Uterus (tissue), 4 donors: ENCODE measurements around the gene ADCY4. TPM values are rescaled to one million over a fixed set of nuclear protein-coding genes. Genes with fewer than 3 reads are reported as not detected.

Experiments
- DNase-seq, 2 donors: peaks; one replicate each; pipeline ENCODE4 v3.0.0-alpha.2; 2019 to 2020
- H3K27ac ChIP-seq, 2 donors: fragments of 200-600 bp; sonication (generic); 1 replicate in 1 of 2; 2 replicates in 1 of 2; pipeline ENCODE4 v1.5.1; 2016 to 2018
- H3K27me3 ChIP-seq, 2 donors: fragments of 200-600 bp; sonication (generic); one replicate each; pipeline ENCODE4 v1.5.1; 2018 to 2019; ENCODE audit warnings: control low read depth in 1 of 2
- H3K36me3 ChIP-seq, 2 donors: fragments of 200-600 bp; sonication (generic); one replicate each; pipeline ENCODE4 v1.5.1; 2019; ENCODE audit warnings: control low read depth in 1 of 2
- H3K4me1 ChIP-seq, 2 donors: fragments of 200-600 bp; sonication (generic); one replicate each; pipeline ENCODE4 v1.5.1; 2018 to 2019; ENCODE audit warnings: control low read depth in 1 of 2
- H3K4me3 ChIP-seq, 2 donors: fragments of 200-600 bp; sonication (generic); 1 replicate in 1 of 2; 2 replicates in 1 of 2; pipeline ENCODE4 v1.5.1; 2018 to 2019; ENCODE audit warnings: mild to moderate bottlenecking in 1 of 2
- H3K9me3 ChIP-seq, 2 donors: fragments of 200-600 bp; sonication (generic); one replicate each; pipeline ENCODE4 v1.5.1; 2019; ENCODE audit warnings: control low read depth in 1 of 2
- CTCF ChIP-seq, 4 experiments: fragments of 200-600 bp in 2 of 4; fragments of 450-650 bp in 2 of 4; sonication (generic) in 2 of 4; IDR thresholded peaks; one replicate each; pipeline ENCODE4 v1.5.1; 2016 to 2019; ENCODE audit warnings: antibody characterized with exemption in 4 of 4, mild to moderate bottlenecking in 2 of 4, moderate library complexity in 1 of 4
- POLR2A ChIP-seq, 2 donors: fragments of 450-650 bp; IDR thresholded peaks; one replicate each; pipeline ENCODE4 v1.6.1; 2016; ENCODE audit warnings: antibody characterized with exemption in 2 of 2, mild to moderate bottlenecking in 1 of 2, moderate library complexity in 1 of 2
- intact Hi-C: fragments of 100-400 bp; cut with DNase I; formaldehyde crosslinking; loops from one replicate; pipeline ENCODE4 v1.15.1; 2023; ENCODE audit warnings: low total_unique reads
- total RNA-seq, 4 donors: library from RNA; depleted of rRNA in 3 of 4; stranded (reverse); fragments of >200 nt in 3 of 4; gene quantifications; one replicate each; pipeline versions ENCODE4 v1.1.0 to v1.2.4, GENCODE V29; 2014 to 2023
- donor health status: DM: yes; HTN: yes; CAD: no.

ADCY4 gene
- total RNA-seq, 4 donors from 2014 or later = 22.8 to 138 (median 86.1) TPM

GRCh38 chr14:24304019-24304387 lies 30.9 kb downstream of the ADCY4 start:
- H3K27me3 ChIP-seq = no peaks in the 10 kb centered on the region
- no peak for DNase-seq
- H3K4me3 ChIP-seq = no peak overlapping the region
- H3K4me1 ChIP-seq = no peaks in the 10 kb centered on the region
- no peak overlapping the region for H3K27ac ChIP-seq
- H3K9me3 ChIP-seq = no peaks in the 10 kb centered on the region
- no peaks in the 10 kb centered on the region for H3K36me3 ChIP-seq
- TF ChIP-seq POLR2A (IDR thresholded peaks at IDR 0.05) (no peak), CTCF (IDR thresholded peaks at IDR 0.05) (no peak)
- intact Hi-C loops = no loop called here

- Histone ChIP-seq H3K36me3 (no peaks in the 10 kb centered on the region), H3K4me1 (no peaks in the 10 kb centered on the region), H3K27me3 (no peaks in the 10 kb centered on the region), H3K27ac (peak overlapping the region; percentile 77 to 85), H3K9me3 (no peaks in the 10 kb centered on the region), H3K4me3 (peak overlapping the region; percentile 90 to 93)
- DNase-seq = no peak
- intact Hi-C loops = no loop called here
- TF ChIP-seq CTCF (IDR thresholded peaks at IDR 0.05) (no peak), POLR2A (IDR thresholded peaks at IDR 0.05) (no peak)
Measured at GRCh38 chr14:24300326-24300980, 34.4 kb downstream of the ADCY4 start.

- peak; percentile 89 to 92 for DNase-seq
- intact Hi-C loops = loop anchor here (10.0 kb wide), 1 partner anchor 55 kb away; the partner anchor contains the start of gene TINF2
- peak in 2 of 4 experiments; percentile 17 to 21 for TF ChIP-seq CTCF (IDR thresholded peaks at IDR 0.05)
- peak; percentile 35 to 62 for TF ChIP-seq POLR2A (IDR thresholded peaks at IDR 0.05)
- Histone ChIP-seq H3K36me3 (no peaks in the 10 kb centered on the region), H3K4me3 (peak within 1 kb of the TSS; percentile 90 to 93), H3K4me1 (no peaks in the 10 kb centered on the region), H3K27ac (peak within 1 kb of the TSS; percentile 77 to 85), H3K27me3 (no peaks in the 10 kb centered on the region), H3K9me3 (no peaks in the 10 kb centered on the region)
Measured at GRCh38 chr14:24299255-24300191, 35.3 kb downstream of the ADCY4 start, which contains the start of the genes DHRS1 and NOP9. TSS of gene DHRS1 (minus strand) at chr14:24299780. CDS start at chr14:24299106, 674 bp downstream. TSS of gene NOP9 (plus strand) at chr14:24299850. CDS start at chr14:24299955, 105 bp downstream.

- no peak for TF ChIP-seq POLR2A (IDR thresholded peaks at IDR 0.05)
- H3K4me1 ChIP-seq = no peaks in the 10 kb centered on the region
- H3K27me3 ChIP-seq = no peaks in the 10 kb centered on the region
- no peak for DNase-seq
- intact Hi-C loops = loop anchor here (10.0 kb wide), 1 partner anchor 54 kb away; the partner anchor contains the start of gene TINF2
- H3K4me3 ChIP-seq = peak overlapping the region; percentile 90 to 93
- H3K9me3 ChIP-seq = no peaks in the 10 kb centered on the region
- H3K27ac ChIP-seq = peak overlapping the region; percentile 77 to 85
- H3K36me3 ChIP-seq = no peaks in the 10 kb centered on the region
Measured at GRCh38 chr14:24298892-24299254, 36.0 kb downstream of the ADCY4 start.

- DNase-seq = no peak
- intact Hi-C loops = loop anchor here (10.0 kb wide), 1 partner anchor 53 kb away; the partner anchor contains the start of gene TINF2
- no peaks in the 10 kb centered on the region for H3K9me3 ChIP-seq
- no peak overlapping the region for H3K4me3 ChIP-seq
- TF ChIP-seq CTCF (IDR thresholded peaks at IDR 0.05) = no peak
- no peak for TF ChIP-seq POLR2A (IDR thresholded peaks at IDR 0.05)
- H3K27me3 ChIP-seq = no peaks in the 10 kb centered on the region
- H3K27ac ChIP-seq = no peak overlapping the region
- H3K36me3 ChIP-seq = no peaks in the 10 kb centered on the region
- H3K4me1 ChIP-seq = no peaks in the 10 kb centered on the region
Measured at GRCh38 chr14:24297190-24297964, 37.5 kb downstream of the ADCY4 start.
